HG03175 (cell line): ENCODE data around the gene PLEKHH2.
"Not testable (repeated sequence)": the region's sequence is repeated elsewhere in the genome, so short reads cannot be mapped to it uniquely, and the experiment has no call there.

ENCODE experiments used
- ATAC-seq: cut with Tn5 transposase; IDR thresholded peaks from one replicate; pipeline ENCODE4 v1.9.1; 2021; ENCODE audit warnings: mild to moderate bottlenecking, moderate library complexity; ENCODE audit not compliant: unreplicated experiment

Gene PLEKHH2

DNA sequence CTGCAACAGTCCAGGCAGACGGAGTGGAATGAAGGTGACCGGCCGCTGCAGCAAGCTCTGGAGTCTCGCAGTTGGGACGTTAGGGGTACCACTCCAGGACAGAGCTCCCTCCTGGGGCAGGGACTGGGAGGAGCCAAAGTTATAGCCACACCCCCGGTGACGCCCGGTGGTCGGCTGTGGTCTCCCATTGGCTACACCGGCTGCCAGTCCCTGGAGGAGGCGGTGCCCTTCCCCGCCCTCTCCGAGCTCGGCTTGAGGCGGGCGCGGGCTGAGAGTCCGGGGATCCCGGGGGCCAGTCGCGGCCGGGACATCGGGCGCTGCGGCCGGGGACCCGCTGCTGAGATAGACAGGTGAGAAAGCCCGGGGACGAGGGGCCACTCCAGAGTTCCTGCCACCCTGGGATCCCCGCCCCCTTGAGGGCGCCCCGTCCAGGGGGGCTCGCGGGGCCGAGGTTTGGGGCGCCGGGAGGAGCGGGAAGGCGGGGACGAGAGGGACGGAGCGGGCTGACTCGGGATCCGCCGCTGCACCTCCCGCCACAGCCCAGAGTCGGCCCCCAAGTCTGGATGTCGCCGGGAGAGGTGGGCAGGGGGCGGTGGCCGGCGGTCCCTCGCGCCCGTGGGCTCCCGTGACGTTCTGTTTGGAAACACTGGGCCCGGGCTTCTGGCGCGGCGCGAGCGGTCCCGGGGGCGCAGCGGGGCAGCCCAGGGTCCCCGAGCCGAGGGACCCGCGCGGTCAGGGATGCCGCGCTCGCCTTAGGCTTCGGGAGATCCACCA is at the start of gene PLEKHH2:
TSS of gene PLEKHH2 (plus strand) at position 231 of the 774 bp plus-strand sequence. CDS start 7,414 bp downstream, outside the sequence.
- ATAC-seq, result peak; percentile 100

DNA sequence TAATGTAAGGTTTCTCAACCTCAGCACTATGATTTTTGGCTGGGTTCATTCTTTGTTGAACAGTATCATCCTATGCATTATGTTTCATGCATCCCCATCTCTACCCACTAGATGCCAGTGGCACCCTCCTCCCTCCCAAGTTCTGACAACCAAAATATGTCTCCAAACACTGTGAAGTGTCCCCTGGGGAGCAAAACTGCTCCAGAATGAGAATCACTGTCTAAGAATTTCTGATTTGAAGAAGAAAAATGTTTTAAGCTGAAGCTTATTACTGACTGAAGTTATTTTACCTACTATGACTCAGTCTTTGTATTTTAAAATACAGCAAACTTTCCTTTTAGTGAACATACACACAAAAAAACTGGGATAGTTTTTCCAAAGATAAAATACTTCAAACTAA is 44.6 kb upstream of the PLEKHH2 start:
- ATAC-seq, result no peak

DNA sequence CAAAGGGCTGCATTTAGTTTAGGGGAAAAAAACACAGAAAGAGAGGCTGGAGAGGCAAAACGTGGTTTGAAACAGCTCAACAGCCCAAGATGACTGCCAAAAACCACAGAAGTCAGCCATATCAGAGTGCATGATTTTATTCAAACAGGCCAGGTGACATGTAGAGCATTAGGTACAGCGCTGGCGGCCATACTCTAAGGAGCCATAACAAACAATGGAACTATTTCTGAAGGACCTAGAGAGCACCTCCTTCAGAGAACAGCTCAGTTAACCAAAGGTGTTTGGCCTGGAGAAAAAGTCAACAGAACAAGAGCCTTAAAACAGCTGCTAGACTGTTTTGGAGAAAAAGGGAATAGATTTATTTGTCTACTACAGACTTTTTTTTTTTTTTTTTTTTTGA is 43.8 kb upstream of the PLEKHH2 start:
- no peak for ATAC-seq

DNA sequence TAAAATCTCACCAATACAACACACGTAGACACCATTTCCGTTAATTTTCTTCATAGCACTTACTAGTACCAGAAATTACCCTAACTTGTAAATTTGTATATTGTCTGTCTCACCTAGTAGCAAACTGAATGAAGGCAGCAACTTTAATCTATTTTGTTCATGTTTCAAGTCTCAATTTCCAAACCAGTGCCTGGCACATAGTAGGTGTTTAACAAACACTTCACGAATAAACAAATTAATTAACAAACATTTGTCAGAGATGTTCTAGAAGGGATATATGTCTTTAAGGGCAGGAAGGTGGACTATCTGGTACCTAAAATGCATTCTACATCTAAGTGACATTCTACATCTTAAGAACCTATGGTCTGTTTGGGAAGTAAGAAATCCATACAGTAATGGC is 42.2 kb upstream of the PLEKHH2 start:
- no peak for ATAC-seq

DNA sequence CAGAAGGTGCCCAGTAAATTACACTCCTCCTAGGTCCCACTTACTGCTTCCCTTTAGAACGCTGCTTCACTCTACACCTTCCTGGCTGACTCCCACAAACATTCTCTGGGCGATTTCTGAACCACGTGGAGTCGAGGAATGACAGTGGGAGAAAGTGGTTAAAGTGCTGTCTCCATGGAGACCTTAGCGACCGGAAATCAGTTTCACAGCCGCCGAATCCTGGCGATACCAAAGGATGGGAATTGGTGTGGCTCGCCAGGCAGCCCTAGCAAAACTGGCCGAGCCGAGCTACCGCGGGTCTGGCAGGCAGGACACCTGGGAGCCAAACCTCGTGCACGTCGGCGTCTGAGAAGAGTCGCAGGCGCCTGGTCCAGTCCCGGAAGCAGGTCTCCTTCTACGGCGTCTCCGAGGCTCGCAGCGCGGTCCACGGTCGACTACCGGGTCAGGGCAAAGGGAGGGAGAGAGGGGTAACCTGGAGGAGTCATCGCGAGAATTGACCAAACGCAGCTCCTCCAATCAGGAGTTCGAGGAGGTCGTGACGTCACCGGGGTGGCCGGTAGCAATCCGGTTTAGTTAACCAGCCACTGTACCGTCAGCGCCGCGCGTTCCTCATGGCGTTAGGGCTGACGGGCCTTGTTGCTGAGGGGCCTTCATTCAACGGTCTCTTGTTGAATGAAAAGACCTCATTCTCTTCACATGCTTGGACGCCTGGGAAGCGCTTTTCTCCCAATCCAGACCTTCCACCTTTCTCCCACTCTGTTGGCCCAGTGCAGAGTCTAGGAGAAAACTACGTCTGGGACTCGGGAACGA is 41.3 kb upstream of the PLEKHH2 start, which contains the start of gene THADA:
TSS of gene THADA (minus strand) at position 436 of the 810 bp plus-strand sequence. CDS start 3,646 bp downstream, outside the sequence.
- peak; percentile 99 for ATAC-seq

DNA sequence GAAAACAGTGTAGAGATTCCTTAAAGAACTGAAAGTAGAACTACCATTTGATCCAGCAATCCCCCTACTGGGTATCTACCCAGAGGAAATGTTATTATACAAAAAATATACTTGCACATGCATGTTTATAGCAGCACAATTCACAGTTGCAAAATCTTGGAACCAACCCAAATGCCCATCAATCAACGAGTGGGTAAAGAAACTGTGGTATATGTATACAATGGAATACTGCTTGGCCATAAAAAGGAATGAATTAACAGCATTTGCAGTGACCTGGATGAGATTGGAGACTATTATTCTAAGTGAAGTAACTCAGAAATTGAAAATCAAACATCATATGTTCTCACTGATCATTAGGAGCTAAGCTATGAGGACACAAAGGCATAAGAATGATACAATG is 36.5 kb upstream of the PLEKHH2 start:
- not testable (repeated sequence) for ATAC-seq

DNA sequence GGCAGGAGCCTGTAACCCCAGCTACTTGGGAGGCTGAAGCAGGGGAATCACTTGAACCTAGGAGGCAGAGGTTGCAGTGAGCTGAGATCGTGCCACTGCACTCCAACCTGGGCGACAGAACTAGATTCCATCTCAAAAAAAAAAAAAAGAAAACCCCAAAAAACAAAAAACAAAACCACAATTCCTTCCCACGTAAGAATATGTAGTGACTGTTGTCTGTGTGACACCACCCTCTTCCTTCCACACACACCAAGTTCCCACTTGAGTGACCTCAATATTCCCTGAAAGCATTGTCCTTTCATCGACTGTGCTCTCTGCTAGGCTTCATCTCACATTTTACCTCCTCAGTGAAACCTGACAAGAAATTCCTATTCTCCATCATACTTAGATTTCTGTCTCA is 32.4 kb upstream of the PLEKHH2 start:
- ATAC-seq, result no peak

DNA sequence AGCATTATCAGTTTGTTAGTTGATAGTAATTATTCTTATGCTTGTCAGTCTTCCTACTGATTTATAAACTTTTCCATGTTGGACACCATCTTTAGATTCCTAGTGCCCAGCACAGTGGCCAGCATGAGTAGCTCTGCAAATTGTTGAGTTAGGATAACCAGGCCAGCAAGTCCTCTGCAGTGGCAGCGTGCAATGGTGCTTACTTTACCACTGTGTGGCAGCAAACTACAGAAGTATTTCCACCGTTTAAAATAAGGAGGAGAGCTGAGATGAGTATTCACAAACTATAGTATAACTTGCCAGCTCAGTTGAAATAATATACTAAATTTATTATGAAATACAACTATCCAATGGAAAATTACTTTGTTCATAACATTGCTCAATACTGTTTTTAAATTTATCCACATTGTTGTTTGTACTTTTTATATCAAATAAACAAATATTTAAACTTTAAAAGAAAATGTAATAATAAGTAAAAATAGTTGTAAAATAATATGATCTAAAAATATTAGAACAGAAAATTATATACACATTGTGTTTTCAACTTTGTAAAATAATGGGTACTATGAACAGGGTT is 31.9 kb upstream of the PLEKHH2 start:
- ATAC-seq, result no peak

DNA sequence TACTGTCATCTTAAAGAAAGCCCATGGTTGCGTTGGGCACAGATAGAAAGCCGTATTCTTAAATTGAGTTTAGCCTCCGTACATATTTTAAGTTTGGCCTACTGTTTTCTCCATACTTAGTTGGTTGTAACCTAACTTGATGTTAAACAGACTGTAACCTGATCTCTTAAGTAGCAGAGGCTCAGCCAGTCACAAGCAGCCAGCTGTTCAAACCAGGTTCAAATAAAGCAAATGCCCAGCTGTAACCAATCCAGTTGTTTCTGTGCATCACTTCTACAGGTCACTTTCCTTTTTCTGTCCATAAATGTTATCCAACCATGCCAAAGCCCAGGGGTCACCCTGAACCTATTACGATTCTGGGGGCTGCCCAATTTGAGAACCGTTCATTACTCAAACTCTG is 31.2 kb upstream of the PLEKHH2 start:
- ATAC-seq, result no peak

DNA sequence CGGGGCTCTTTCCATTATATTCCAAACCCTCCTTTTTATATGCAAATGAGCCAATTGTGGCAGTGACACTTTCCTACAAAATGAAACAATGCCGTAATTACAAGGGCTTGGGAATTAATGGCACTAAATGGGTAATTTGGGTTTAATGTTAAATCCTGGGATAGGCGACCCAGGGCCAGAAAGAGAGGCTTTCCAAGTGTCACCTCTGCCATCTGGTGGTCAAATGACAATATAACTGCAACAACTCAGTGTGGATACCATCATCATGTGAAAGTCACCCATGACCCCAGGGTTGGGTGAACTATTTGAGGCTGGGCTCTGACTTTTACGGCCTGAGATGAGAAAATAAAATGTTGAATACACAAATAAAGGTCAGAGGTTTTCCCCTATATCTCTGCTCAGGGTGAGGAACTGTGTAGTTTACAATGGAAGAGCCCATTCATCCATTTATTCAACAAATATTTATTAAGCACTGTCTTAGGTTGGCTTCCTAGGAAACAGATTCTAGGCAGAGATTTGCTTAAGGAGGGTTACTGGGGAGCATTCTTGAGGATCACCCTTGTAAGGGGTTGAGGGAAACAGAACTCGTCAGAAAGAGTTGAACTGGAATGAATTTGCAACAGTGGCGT is 27.7 kb upstream of the PLEKHH2 start:
- peak; percentile 57 for ATAC-seq

DNA sequence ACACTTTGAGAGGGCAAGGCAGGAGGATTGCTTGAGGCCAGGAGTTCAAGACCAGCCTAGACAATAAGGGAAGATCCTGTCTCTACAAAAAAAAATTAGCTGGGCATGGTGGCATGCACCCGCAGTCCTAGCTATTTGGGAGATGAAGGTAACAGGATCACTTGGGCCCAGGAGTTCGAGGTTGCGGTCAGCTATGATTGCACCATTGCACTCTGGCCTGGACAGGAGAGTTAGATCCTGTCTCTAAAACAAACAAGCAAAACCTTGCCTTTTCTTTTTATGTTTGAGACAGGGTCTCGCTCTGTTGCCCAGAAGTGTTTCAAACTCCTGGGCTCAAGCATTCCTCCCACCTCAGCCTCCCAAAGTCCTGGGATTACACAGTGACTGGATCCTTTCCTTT is 26.7 kb upstream of the PLEKHH2 start:
- ATAC-seq, result no peak

DNA sequence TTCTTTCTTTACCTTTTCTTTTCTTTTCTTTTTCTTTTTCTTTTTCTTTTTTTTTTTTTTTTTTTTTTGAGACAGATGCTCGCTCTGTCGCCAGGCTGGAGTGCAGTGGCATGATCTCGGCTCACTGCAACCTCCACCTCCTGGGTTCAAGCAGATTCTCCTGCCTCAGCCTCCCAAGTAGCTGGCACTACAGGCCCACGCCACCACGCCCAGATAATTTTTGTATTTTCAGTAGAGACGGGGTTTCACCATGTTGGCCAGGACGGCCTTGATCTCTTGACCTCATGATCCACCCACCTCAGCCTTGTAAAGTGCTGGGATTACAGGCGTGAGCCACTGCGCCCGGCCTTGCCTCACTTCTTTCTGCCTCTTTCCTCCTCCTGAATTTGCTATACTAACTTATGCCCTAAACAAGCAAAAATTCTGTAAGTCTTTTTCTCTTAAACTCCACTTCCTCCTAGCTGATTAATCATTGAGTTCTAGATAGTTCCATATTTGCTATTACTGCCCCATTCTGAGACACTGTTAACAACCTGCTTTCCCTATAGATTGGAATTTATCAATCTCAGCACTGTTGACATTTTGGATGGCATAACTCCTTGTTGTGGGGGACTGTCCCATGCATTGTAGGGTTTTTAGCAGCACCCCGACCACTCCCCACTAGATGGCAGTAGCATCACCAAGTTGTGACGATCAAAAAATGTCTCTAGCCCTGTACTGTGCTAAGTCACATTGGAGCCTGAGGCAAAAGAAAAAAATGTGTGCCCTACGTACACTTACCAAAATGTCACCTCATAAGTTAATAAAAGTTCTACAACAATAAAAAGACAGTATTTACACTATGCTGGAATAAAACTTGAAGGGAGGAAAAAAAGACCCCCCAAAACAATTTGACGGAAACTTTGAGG is 24.8 kb upstream of the PLEKHH2 start:
- peak; percentile 82 for ATAC-seq

DNA sequence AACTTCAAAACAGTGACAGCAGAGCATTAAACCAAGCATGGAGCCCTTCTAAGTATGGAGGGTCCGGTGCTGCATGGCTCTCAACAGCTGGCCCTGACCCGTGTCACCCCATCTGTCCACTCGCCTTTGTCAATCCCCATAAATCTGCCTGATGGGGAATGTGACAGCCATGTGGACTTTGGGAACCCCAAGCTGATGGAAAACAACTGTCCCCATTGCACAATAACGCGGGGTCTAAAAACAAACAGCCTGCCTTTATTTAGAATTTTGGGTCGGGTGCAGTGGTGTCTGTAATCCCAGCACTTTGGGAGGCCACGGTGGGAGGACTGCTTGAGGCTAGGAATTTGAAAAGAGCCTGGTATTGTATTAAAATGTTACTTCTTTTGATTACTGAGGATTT is 24.1 kb upstream of the PLEKHH2 start:
- ATAC-seq, result no peak

DNA sequence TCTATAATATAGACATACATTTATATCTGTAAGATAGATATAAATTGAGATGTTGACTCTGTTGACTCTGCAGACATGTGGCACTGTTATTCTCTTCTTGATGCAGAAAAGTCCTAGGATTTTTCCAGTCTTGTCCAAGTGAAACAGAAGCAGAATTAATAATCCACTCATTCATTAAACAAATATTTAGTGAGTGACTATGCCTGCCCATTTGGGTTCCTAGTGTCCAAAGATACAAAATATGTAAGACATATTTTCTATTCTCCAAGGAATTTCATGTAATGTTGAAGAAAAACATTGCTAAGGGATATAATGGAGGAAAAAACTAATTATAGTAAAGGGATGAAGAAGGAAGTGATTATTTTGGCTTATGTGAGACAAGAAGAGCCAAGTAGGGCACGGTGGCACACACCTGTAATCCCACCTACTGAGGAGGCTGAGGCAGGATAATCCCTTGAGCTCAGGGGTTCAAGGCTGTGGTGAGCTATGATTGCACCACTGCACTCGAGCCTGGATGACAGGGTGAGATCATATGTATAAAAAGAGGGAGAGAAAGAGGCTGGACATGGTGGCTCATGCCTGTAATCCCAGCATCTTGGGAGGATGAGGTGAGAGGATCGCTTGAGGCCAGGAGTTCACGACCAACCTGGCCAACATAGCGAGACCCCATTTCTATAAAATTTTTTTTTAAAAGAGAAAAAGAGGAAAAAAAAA is 19.9 kb upstream of the PLEKHH2 start:
- no peak for ATAC-seq

DNA sequence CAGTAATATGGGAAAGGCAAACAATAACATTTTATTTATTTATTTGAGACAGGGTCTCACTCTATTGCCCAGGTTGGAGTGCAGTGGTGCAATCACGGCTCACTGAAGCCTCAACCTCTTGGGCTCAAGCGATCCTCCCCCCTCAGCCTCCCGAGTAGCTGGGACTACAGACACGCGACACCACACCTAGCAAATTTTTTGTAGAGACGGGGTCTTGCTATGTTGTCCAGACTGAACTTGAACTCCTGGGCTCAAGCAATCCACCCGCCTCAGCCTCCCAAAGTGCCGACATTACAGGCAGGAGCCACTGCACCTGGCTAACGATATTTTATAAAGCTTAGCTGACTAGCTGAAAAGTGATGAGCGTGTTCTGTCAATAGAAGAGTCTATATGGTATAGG is 17.5 kb upstream of the PLEKHH2 start:
- ATAC-seq, result no peak

DNA sequence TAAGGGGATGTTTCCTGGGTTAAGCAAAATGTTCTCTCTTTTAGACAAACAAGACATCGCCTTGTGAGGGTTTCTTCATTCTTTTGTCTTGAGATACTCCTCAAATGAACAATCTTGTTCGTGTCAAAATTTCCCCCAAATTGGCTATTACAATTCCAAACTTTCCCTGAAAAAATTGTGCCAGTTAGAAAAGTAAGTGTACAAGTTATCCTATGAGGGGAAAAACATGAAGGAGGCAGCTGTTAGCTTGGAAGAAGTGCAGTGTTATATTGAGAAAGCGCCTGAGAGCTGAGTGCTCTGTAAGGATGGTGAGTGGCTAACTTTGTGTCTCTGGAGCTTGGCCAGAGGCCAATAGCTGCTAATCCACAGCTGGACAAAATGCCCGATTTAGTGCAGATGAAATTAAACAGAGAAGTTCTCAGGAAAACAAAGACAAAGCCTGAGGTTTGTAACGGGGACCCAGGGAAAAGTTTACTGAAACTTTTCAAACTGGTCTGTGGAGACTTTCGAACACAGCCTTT is 14.1 kb upstream of the PLEKHH2 start:
- no peak for ATAC-seq

DNA sequence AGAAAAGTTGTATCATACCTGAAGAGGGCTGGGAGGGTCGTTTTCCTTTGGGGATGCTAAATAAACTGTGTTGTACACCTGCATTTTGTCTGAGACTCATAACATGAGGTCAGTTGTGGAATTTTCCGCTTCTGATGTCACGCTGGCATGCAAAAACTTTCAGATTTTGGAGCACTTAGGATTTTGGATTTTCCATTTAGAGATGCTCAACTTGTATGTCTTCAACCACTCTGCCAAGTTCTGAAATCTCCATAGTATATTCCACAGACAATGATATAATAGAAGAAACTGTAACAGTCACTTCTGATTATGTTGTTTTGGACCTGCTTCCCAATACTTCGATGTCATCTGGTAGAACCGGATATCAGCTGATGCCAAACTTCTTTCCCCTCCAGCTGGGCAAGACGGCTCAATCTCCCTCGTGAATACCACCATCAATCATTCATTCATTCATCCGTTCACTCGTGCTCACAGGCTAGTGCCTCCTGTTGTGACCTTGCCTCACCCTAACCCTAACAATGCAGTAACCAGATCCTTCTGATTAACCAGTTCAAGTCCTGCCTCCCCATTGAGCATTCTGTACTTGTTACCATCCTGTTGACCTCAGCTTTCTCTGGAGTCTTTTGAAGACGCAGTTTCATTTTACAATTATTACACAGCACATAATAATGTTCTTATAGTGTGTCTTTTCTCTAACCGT is 5.3 kb upstream of the PLEKHH2 start:
- ATAC-seq, result no peak

DNA sequence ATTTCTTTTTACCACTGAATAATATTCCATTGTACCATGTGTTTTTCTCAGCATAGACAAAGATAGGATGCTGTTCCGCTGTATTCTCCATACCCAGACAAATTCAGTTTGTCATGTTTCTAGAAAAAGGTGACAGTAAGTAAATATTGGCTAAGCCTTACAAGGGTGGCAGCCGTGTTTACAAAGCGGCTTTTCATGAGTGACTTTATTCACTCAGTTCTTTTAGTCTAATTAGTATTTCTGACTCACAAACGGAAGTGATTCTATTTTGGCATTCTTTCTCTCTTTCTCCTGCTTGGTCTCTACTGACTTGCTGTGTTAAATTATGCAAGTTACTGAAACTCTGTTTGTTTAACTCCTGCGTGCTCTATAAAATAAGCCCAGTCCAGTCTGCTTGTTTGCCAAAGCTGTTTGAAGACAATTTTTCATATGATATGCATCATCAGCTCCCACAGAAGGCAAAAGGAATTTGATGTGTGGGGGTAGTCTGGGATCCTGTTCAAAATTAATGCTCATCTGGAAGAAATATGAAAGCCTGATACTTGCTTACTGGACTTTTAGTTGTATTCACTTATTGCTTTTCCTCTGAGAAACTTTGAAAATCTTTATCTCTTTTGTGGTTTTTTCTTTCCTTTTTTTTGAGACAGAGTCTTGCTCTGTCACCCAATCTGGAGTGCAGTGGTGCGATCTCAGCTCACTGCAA is 2.3 kb upstream of the PLEKHH2 start:
- ATAC-seq, result no peak
